Left colon (tissue), 2 donors: ENCODE measurements around the gene ATP6V0E1. TPM values are rescaled to one million over a fixed set of nuclear protein-coding genes. Genes with fewer than 3 reads are reported as not detected.
A peak's percentile ranks its signal among the peaks of the same experiment; 100 is the strongest.
"Not testable (repeated sequence)": the region's sequence is repeated elsewhere in the genome, so short reads cannot be mapped to it uniquely, and the experiment has no call there.

Experiments used
- ATAC-seq: fragments of 200-7000 bp; cut with Tn5 transposase; one replicate; pipeline ENCODE4 v1.9.1; 2020; ENCODE audit warnings: mild to moderate bottlenecking, moderate library complexity
- DNase-seq, 2 donors: peaks; one replicate each; pipeline ENCODE4 v3.0.0-alpha.2; 2020
- intact Hi-C, 2 donors: fragments of 100-400 bp; cut with DNase I in 1 of 2; cut with micrococcal nuclease in 1 of 2; formaldehyde crosslinking; loops; one replicate each; pipeline versions ENCODE4 v1.11.2 to v1.14.0; 2022; cut with DNase I, micrococcal nuclease
- total RNA-seq, 2 donors: library from RNA; stranded (reverse); fragmentation: NEBNext Ultra II Directional; extraction: Animal tissue kit (Norgen Biotek cat#: 25700); gene quantifications; one replicate each; pipeline ENCODE4 v1.2.1, GENCODE V29; 2021
- donor health status: DM: no; HTN: no; CAD: no.
- donor health status: DM: yes; HTN: yes; CAD: no.

ATP6V0E1 gene
- total RNA-seq, 2 donors from 2014 or later: 168 to 225 TPM

GRCh38 chr5:173020154-173020581 is 36.6 kb downstream of the ATP6V0E1 start:
- intact Hi-C loops: no loop called here
- ATAC-seq: no peak
- DNase-seq: no peak

GRCh38 chr5:173020643-173021042 is 37.1 kb downstream of the ATP6V0E1 start:
- ATAC-seq: no peak
- intact Hi-C loops: no loop called here
- DNase-seq: no peak

GRCh38 chr5:173025651-173026050 is 42.1 kb downstream of the ATP6V0E1 start:
- DNase-seq: no peak
- intact Hi-C loops: no loop called here
- no peak for ATAC-seq

- intact Hi-C loops: no loop called here
- ATAC-seq (no peak), DNase-seq (no peak)
Observed at GRCh38 chr5:173027905-173028304, 44.3 kb downstream of the ATP6V0E1 start.

- DNase-seq (no peak), ATAC-seq (no peak)
- intact Hi-C loops: no loop called here
Observed at GRCh38 chr5:173028811-173029327, 45.3 kb downstream of the ATP6V0E1 start.

- ATAC-seq: peak; percentile 81
- intact Hi-C loops: no loop called here
- no peak for DNase-seq
Observed at GRCh38 chr5:173029499-173029921, 45.9 kb downstream of the ATP6V0E1 start.

- intact Hi-C loops, ATAC-seq, DNase-seq: not testable (repeated sequence)
Observed at GRCh38 chr5:173032096-173032495, 48.5 kb downstream of the ATP6V0E1 start.

GRCh38 chr5:173032730-173033129 is 49.2 kb downstream of the ATP6V0E1 start:
- ATAC-seq (no peak), DNase-seq (no peak)
- intact Hi-C loops: no loop called here

GRCh38 chr5:173033923-173034322 is 50.4 kb downstream of the ATP6V0E1 start:
- ATAC-seq: no peak
- intact Hi-C loops: no loop called here
- no peak for DNase-seq

- intact Hi-C loops: no loop called here
- DNase-seq (peak in 1 of 2 donors; percentile 30), ATAC-seq (no peak)
Observed at GRCh38 chr5:173035904-173036707, 52.5 kb downstream of the ATP6V0E1 start.

- no peak for DNase-seq
- intact Hi-C loops: no loop called here
- no peak for ATAC-seq
Observed at GRCh38 chr5:173039188-173039587, 55.6 kb downstream of the ATP6V0E1 start.

- ATAC-seq (no peak), DNase-seq (no peak)
- intact Hi-C loops: no loop called here
Observed at GRCh38 chr5:173039964-173040363, 56.4 kb downstream of the ATP6V0E1 start.

- no peak for ATAC-seq
- DNase-seq: no peak
- intact Hi-C loops: no loop called here
Observed at GRCh38 chr5:173041881-173042762, 58.6 kb downstream of the ATP6V0E1 start.

- intact Hi-C loops: no loop called here
- no peak for DNase-seq
- no peak for ATAC-seq
Observed at GRCh38 chr5:173042763-173043107, 59.2 kb downstream of the ATP6V0E1 start.

GRCh38 chr5:173045474-173045873 is 61.9 kb downstream of the ATP6V0E1 start:
- no peak for DNase-seq

GRCh38 chr5:173047096-173047837 is 63.7 kb downstream of the ATP6V0E1 start:
- intact Hi-C loops, ATAC-seq, DNase-seq: not testable (repeated sequence)

More at GRCh38 chr5:173045474-173045873, 61.9 kb downstream of the ATP6V0E1 start:
- ATAC-seq: peak; percentile 30
- intact Hi-C loops: no loop called here

- ATAC-seq (no peak), DNase-seq (no peak)
- intact Hi-C loops: no loop called here
Observed at GRCh38 chr5:173047838-173048105, 64.2 kb downstream of the ATP6V0E1 start.

GRCh38 chr5:173050791-173051190 is 67.2 kb downstream of the ATP6V0E1 start:
- no peak for DNase-seq
- intact Hi-C loops: loop anchor here in 1 of 2 donors (10.0 kb wide), 1 partner anchor 66 kb away; the partner anchor contains the start of gene ATP6V0E1

GRCh38 chr5:173051746-173052145 is 68.2 kb downstream of the ATP6V0E1 start:
- DNase-seq (no peak), ATAC-seq (no peak)
- intact Hi-C loops: loop anchor here in 1 of 2 donors (10.0 kb wide), 1 partner anchor 67 kb away; the partner anchor contains the start of gene ATP6V0E1

More at GRCh38 chr5:173050791-173051190, 67.2 kb downstream of the ATP6V0E1 start:
- ATAC-seq: no peak
